Epithelial cell of esophagus (primary cell): Measurements from ENCODE around the gene HDAC9.

Source experiments
- DNase-seq: peaks from one replicate; pipeline ENCODE4 v3.0.0; 2010; ENCODE audit warnings: low read depth
- H3K4me3 ChIP-seq: 2 replicates; pipeline ENCODE4 v1.5.1; 2011; ENCODE audit warnings: mild to moderate bottlenecking, low read length, control low read depth
- TF ChIP-seq, protein P1 (sequence below): IDR thresholded peaks from 2 replicates; pipeline ENCODE4 v1.5.1; 2011; ENCODE audit warnings: low read depth, mild to moderate bottlenecking, low read length, control low read depth, inconsistent platforms; ENCODE audit not compliant: insufficient read depth; ENCODE audit errors: missing control alignments

HDAC9 gene

DNA sequence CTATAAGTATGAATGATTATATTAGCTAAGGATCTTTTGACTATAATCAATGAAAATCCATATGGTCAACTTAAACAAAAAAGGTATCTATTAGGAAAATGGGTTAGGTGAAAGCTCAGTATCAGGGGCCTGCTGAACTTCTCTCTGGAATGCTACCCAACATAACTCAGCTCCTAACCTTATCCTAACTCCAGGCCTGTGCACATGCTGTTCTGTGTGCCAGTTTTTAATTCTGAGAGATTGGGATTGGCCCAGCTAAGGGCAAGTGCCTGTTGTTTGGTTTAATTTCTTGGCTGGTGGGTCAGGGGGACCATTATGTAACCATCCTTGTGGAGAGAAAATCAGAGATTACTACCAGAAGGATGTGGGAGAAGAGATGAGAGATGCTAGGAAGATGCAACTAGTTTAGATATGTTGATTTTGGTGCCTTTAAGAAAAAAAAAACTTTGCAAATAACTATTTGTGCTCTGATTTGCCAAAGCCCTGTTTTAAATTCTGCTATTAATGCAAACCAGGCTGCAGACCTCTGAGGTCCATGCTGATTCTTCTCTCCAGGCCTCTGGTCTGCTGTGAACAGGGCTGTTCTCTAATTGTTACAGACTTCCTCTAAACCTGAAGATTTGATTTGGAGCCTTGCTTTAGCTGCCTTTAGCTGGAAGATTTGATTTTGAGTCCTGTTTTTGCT, 23.9 kb upstream of the HDAC9 start:
- no peak for DNase-seq
- TF ChIP-seq, protein P1, sequence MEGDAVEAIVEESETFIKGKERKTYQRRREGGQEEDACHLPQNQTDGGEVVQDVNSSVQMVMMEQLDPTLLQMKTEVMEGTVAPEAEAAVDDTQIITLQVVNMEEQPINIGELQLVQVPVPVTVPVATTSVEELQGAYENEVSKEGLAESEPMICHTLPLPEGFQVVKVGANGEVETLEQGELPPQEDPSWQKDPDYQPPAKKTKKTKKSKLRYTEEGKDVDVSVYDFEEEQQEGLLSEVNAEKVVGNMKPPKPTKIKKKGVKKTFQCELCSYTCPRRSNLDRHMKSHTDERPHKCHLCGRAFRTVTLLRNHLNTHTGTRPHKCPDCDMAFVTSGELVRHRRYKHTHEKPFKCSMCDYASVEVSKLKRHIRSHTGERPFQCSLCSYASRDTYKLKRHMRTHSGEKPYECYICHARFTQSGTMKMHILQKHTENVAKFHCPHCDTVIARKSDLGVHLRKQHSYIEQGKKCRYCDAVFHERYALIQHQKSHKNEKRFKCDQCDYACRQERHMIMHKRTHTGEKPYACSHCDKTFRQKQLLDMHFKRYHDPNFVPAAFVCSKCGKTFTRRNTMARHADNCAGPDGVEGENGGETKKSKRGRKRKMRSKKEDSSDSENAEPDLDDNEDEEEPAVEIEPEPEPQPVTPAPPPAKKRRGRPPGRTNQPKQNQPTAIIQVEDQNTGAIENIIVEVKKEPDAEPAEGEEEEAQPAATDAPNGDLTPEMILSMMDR = no peak
- no peak overlapping the region for H3K4me3 ChIP-seq

DNA sequence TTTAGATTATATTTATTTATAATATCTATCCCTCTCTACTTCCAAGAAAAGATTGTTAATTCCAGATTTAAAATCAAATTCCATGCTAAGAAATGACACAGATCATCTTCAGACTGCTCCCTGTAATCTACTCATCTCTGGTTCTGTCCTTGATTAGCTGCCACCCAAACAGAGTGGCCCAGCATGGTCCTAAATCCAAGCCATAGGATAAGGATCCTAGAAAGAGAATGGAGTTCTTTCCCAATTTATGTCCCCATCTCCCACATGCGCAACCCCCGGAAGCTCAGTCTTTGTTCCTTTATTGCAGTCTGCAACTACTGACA, 23.4 kb upstream of the HDAC9 start:
- TF ChIP-seq, protein P1 = no peak
- H3K4me3 ChIP-seq = no peak overlapping the region
- DNase-seq = no peak

DNA sequence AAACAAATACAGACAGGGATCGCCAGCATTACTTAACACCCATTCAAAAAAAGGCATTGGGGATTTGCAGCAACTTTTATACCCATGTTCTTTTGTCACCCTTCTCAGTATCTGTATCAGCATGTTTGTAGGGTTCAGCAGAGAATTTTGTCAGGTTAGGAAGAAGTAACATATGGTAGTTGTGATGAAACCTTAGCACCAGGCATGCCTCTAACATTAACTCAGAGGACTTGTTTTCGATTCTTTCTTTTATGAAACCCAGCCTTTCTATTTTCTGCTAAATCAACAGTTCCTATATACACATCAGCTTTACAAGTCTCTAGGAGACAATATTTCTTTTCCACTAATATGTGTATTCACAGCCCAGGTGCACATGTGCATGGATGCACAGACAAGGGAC, 22.4 kb upstream of the HDAC9 start:
- DNase-seq = no peak
- TF ChIP-seq, protein P1 = no peak
- no peak overlapping the region for H3K4me3 ChIP-seq

DNA sequence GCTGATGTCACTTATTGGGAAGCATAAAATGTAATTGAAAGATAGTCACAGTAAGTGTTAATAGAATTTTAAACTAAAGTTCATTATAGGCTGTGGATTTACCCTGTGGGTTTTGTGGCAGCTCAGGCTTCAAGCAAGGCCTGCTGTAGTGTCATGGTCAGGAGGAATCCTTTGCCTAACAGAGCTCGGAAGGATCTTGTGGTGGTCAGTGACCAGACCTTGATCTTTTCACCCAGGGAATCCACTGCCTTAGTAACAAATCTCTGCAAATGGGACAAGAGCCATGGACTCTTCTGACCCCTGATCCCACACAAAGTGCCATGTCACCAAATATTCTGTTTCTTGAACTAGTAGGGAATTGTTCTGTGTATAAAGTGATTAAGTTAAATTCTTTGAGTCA, 20.6 kb upstream of the HDAC9 start:
- TF ChIP-seq, protein P1 = no peak
- H3K4me3 ChIP-seq = no peak overlapping the region
- no peak for DNase-seq

DNA sequence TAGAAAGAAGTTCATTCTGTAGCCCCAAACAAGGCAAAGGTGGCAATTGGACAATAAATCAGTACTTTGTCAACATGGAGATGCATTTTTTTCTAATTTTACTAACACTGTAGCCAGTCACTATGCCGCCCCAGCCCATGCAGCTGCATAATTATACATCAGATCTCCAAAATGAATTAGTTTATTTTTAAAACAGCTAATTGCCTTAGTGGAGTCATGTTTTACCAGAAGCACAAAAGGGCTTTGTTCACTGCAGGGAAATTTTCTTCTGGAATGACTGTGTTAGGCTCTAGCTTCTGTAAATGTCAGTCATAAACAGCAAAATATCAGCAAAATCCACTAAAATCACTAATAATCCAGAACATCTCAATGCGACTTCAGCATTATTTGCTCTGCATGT, 20.1 kb upstream of the HDAC9 start:
- DNase-seq = no peak
- no peak overlapping the region for H3K4me3 ChIP-seq
- TF ChIP-seq, protein P1 = no peak

DNA sequence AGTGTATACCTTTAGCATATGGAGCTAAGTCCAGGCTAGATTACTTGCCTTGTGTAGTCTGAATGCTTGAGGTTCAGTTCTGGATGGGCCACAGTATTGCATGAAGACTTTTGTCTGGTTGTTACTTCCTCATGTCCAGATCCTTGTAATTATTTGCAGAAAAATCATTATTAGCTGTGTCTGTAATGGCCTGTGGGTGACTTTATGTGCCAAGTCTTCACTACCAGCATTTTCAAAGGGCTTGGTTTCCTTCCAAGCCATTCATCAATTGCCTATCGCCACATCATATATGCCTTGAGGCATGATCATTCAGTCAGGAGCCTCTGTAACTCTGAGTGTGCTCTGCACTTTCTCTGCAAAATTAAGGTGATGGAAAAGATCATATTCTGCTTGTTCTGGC, 13.8 kb upstream of the HDAC9 start:
- DNase-seq = no peak
- TF ChIP-seq, protein P1 = no peak
- no peak overlapping the region for H3K4me3 ChIP-seq

DNA sequence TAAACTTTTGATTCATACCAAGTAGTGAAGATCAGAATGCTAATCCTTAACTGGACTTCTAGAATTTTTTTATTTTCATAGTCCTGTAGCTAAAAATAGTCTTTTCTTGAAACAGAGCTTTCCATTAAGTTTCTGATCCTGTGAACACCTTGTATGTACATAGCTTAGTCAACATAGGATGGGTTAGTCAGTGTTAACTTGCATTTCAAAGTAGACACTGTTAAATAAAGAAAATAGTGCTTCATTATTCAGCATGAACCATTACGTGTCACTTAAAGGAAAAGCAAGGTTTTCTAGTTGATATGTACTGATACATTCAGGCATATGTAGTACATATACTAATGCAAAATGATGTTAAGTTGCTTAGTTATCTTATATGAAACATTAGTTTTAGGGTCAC, 7.5 kb upstream of the HDAC9 start:
- peak; percentile 13 for DNase-seq

More for the DNA sequence above, 7.5 kb upstream of the HDAC9 start:
- no peak overlapping the region for H3K4me3 ChIP-seq
- TF ChIP-seq, protein P1 = no peak
